ENCODE measurements around the gene PTPRN2. TPM values are rescaled to one million over a fixed set of nuclear protein-coding genes. Genes with fewer than 3 reads are reported as not detected.
"Not testable (repeated sequence)": the region's sequence is repeated elsewhere in the genome, so short reads cannot be mapped to it uniquely, and the experiment has no call there.

PTPRN2 gene
- polyA plus RNA-seq, 1 of the 3 experiments (the other 2 are of a cell fraction), result 4.0 TPM

DNA sequence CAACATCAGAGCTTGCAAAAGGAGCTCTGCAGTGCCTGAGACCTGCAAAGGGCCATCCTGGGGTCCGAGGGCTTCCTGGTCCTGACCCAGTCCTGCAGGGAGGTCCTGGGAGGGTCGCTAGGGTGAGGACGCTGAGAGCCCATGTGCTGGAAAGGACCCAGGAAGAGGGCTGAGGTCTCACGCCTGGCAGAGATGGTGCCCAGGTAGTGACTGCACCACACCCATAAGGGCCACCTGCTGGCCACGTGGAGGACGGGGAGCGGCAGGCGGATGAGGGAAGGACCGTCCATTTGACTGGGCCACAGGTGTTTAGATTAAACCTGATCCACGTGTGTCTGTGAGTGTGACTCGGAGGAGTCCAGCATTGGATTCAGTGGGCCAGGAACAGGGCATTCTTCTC lies 858.1 kb downstream of the PTPRN2 start:
- H3K27me3 ChIP-seq (ENCODE audit: insufficient read depth), result no peaks in the 10 kb centered on the region
- ChIA-PET POLR2A (no interaction called here), CTCF (no interaction called here)
- no peak overlapping the region for H2AFZ ChIP-seq (ENCODE audit: low read depth)
- no peak overlapping the region for H3K4me3 ChIP-seq (ENCODE audit: low read depth in 2 of 2, low read length in 1 of 2)
- peaks cover 0 to 4% of the 10 kb centered on the region in 2 experiments; a peak in 1 of 4 replicates for H3K4me1 ChIP-seq (ENCODE audit: control insufficient read depth in 1 of 2, insufficient read depth in 2 of 2, low read depth in 1 of 2, low read length in 1 of 2)
- no peaks in the 10 kb centered on the region for H4K20me1 ChIP-seq (ENCODE audit: insufficient read depth)
- no peaks in the 10 kb centered on the region for H3F3A ChIP-seq (replicated peaks; ENCODE audit: insufficient read depth)
- 44% methylated on average over 9 of the region's 11 CpGs for WGBS (ENCODE audit: low lambda C conversion rate)
- H3K79me2 ChIP-seq (ENCODE audit: insufficient read depth), result no peaks in the 10 kb centered on the region
- no peaks in the 10 kb centered on the region for H3K9me3 ChIP-seq
- TF ChIP-seq RXRA (IDR thresholded peaks at IDR 0.05; ENCODE audit: borderline replicate concordance, low read depth), result no peak
- TF ChIP-seq PBX3 (IDR thresholded peaks at IDR 0.05), result no peak
- H3K9ac ChIP-seq, result no peak overlapping the region
- no peak overlapping the region for H3K27ac ChIP-seq (ENCODE audit: low read depth in 2 of 2, low read length in 1 of 2)
- H3K9me2 ChIP-seq, result no peaks in the 10 kb centered on the region
- DNase-seq, result no peak
- H3K36me3 ChIP-seq (replicated peaks in 1 of 2; ENCODE audit: control insufficient read depth in 1 of 2, insufficient read depth in 2 of 2, low read length in 1 of 2), result no peaks in the 10 kb centered on the region
- H3K4me2 ChIP-seq, result no peak overlapping the region

GRCh38 chr7:157727964-157728615 lies 859.5 kb downstream of the PTPRN2 start:
- no peak overlapping the region for H3K4me2 ChIP-seq
- H3K27me3 ChIP-seq (ENCODE audit: insufficient read depth), result no peaks in the 10 kb centered on the region
- TF ChIP-seq RAD21 (IDR thresholded peaks at IDR 0.05; ENCODE audit: low read length), result no peak
- no peak for TF ChIP-seq EZH2phosphoT487 (IDR thresholded peaks at IDR 0.05; ENCODE audit: borderline replicate concordance, low read depth)
- TF ChIP-seq NRF1 (IDR thresholded peaks at IDR 0.05; ENCODE audit: low read depth, low read length), result no peak
- TF ChIP-seq TEAD4 (IDR thresholded peaks at IDR 0.05; ENCODE audit: borderline replicate concordance, insufficient read depth), result no peak
- TF ChIP-seq NFIC (IDR thresholded peaks at IDR 0.05; ENCODE audit: borderline replicate concordance), result no peak
- no peak for TF ChIP-seq ELF1 (IDR thresholded peaks at IDR 0.05)
- ChIA-PET CTCF (interaction anchor here (0.6 to 1.0 kb wide), 3 partner anchors 46 to 171 kb away, joined by 3 read pairs; no protein-coding TSS in a partner anchor), POLR2A (no interaction called here)
- no peaks in the 10 kb centered on the region for H3K9me2 ChIP-seq
- H3F3A ChIP-seq (replicated peaks; ENCODE audit: insufficient read depth), result no peaks in the 10 kb centered on the region
- H2AFZ ChIP-seq (ENCODE audit: low read depth), result no peak overlapping the region
- no peaks in the 10 kb centered on the region for H3K9me3 ChIP-seq
- no peaks in the 10 kb centered on the region for H3K79me2 ChIP-seq (ENCODE audit: insufficient read depth)
- H3K9ac ChIP-seq, result no peak overlapping the region
- 59% methylated on average over 11 of the region's 21 CpGs for WGBS (ENCODE audit: low lambda C conversion rate)
- H3K4me3 ChIP-seq (ENCODE audit: low read depth in 2 of 2, low read length in 1 of 2), result no peak overlapping the region
- H3K36me3 ChIP-seq (replicated peaks in 1 of 2; ENCODE audit: control insufficient read depth in 1 of 2, insufficient read depth in 2 of 2, low read length in 1 of 2), result no peaks in the 10 kb centered on the region
- no peak overlapping the region for H3K27ac ChIP-seq (ENCODE audit: low read depth in 2 of 2, low read length in 1 of 2)
- H3K4me1 ChIP-seq (ENCODE audit: control insufficient read depth in 1 of 2, insufficient read depth in 2 of 2, low read depth in 1 of 2, low read length in 1 of 2), result peaks cover 0 to 6% of the 10 kb centered on the region in 2 experiments; a peak in 1 of 4 replicates
- no peak for DNase-seq
- no peaks in the 10 kb centered on the region for H4K20me1 ChIP-seq (ENCODE audit: insufficient read depth)

DNA sequence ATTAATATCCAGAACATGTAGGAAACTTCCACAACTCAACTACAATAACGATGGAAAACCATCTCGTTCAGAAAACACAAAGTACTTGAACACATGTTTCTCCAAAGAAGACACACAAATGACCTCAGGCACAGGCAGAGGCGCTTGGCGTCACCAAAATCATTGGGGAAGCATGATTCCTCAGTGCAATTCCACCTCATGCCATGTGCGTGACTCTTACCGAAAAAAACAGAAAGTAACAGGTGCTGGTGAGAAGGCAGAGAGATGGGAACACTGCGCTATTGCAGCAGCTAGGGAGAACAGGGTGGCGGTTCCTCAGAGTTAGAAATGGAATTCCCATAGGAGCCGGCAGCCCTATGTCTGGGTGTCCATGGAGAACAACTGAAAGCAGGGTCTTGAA lies 860.9 kb downstream of the PTPRN2 start:
- Histone ChIP-seq H3K4me2 (no peak overlapping the region), H3K9me2 (no peaks in the 10 kb centered on the region), H3F3A (replicated peaks; ENCODE audit: insufficient read depth) (no peaks in the 10 kb centered on the region), H3K36me3 (replicated peaks in 1 of 2; ENCODE audit: control insufficient read depth in 1 of 2, insufficient read depth in 2 of 2, low read length in 1 of 2) (no peaks in the 10 kb centered on the region), H3K79me2 (ENCODE audit: insufficient read depth) (no peaks in the 10 kb centered on the region), H3K9me3 (no peaks in the 10 kb centered on the region), H3K4me3 (ENCODE audit: low read depth in 2 of 2, low read length in 1 of 2) (no peak overlapping the region), H3K27me3 (ENCODE audit: insufficient read depth) (no peaks in the 10 kb centered on the region), H3K27ac (ENCODE audit: low read depth in 2 of 2, low read length in 1 of 2) (no peak overlapping the region), H4K20me1 (ENCODE audit: insufficient read depth) (no peaks in the 10 kb centered on the region), H3K4me1 (ENCODE audit: control insufficient read depth in 1 of 2, insufficient read depth in 2 of 2, low read depth in 1 of 2, low read length in 1 of 2) (peaks cover 0 to 8% of the 10 kb centered on the region in 2 experiments; a peak in 1 of 4 replicates), H2AFZ (ENCODE audit: low read depth) (no peak overlapping the region), H3K9ac (no peak overlapping the region)
- 65% methylated on average over 9 of the region's 9 CpGs for WGBS (ENCODE audit: low lambda C conversion rate)
- TF ChIP-seq EZH2phosphoT487 (IDR thresholded peaks at IDR 0.05; ENCODE audit: borderline replicate concordance, low read depth) (no peak), YY1 (IDR thresholded peaks at IDR 0.05; ENCODE audit: low read depth) (no peak), TAF1 (IDR thresholded peaks at IDR 0.05; ENCODE audit: borderline replicate concordance, low read depth, low read length) (no peak), NFIC (IDR thresholded peaks at IDR 0.05; ENCODE audit: borderline replicate concordance) (no peak), GABPA (IDR thresholded peaks at IDR 0.05; ENCODE audit: low read depth) (no peak), USF1 (IDR thresholded peaks at IDR 0.05; ENCODE audit: borderline replicate concordance, low read depth) (no peak)
- TF ChIP-seq, protein P1, sequence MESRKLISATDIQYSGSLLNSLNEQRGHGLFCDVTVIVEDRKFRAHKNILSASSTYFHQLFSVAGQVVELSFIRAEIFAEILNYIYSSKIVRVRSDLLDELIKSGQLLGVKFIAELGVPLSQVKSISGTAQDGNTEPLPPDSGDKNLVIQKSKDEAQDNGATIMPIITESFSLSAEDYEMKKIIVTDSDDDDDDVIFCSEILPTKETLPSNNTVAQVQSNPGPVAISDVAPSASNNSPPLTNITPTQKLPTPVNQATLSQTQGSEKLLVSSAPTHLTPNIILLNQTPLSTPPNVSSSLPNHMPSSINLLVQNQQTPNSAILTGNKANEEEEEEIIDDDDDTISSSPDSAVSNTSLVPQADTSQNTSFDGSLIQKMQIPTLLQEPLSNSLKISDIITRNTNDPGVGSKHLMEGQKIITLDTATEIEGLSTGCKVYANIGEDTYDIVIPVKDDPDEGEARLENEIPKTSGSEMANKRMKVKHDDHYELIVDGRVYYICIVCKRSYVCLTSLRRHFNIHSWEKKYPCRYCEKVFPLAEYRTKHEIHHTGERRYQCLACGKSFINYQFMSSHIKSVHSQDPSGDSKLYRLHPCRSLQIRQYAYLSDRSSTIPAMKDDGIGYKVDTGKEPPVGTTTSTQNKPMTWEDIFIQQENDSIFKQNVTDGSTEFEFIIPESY (IDR thresholded peaks at IDR 0.05; ENCODE audit: borderline replicate concordance, low read depth), result no peak
- ChIA-PET POLR2A (no interaction called here), CTCF (no interaction called here)
- no peak for DNase-seq

DNA sequence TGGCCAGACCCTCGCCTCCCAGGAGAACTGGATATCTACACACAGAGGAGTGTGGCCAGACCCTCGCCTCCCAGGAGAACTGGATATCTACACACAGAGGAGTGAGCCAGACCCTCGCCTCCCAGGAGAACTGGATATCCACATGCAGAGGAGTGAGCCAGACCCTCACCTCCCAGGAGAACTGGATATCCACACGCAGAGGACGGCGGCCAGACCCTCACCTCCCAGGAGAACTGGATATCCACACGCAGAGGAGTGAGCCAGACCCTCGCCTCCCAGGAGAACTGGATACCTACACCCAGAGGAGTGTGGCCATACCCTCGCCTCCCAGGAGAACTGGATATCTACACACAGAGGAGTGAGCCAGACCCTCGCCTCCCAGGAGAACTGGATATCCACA lies 862.3 kb downstream of the PTPRN2 start:
- H2AFZ ChIP-seq (ENCODE audit: low read depth); H3K27me3 ChIP-seq (ENCODE audit: insufficient read depth); H3K36me3 ChIP-seq (replicated peaks in 1 of 2; ENCODE audit: control insufficient read depth in 1 of 2, insufficient read depth in 2 of 2, low read length in 1 of 2); CTCF ChIA-PET; DNase-seq; H3K9ac ChIP-seq; H3K79me2 ChIP-seq (ENCODE audit: insufficient read depth); H3K4me1 ChIP-seq (ENCODE audit: control insufficient read depth in 1 of 2, insufficient read depth in 2 of 2, low read depth in 1 of 2, low read length in 1 of 2); POLR2A ChIA-PET; H4K20me1 ChIP-seq (ENCODE audit: insufficient read depth); H3K9me2 ChIP-seq; H3K4me2 ChIP-seq; H3K9me3 ChIP-seq; H3K4me3 ChIP-seq (ENCODE audit: low read depth in 2 of 2, low read length in 1 of 2); H3F3A ChIP-seq (replicated peaks; ENCODE audit: insufficient read depth); H3K27ac ChIP-seq (ENCODE audit: low read depth in 2 of 2, low read length in 1 of 2): not testable (repeated sequence)
- WGBS (ENCODE audit: low lambda C conversion rate), result 20% methylated on average over 2 of the region's 10 CpGs
